Stimulated activated CD4-positive, alpha-beta T cell treated with anti-CD3 and anti-CD28 coated beads, Interleukin-4, amount 100 ng/mL, for 1 hour (primary cell): ENCODE results near the gene QRFP.
"Not testable (repeated sequence)": the region's sequence is repeated elsewhere in the genome, so short reads cannot be mapped to it uniquely, and the experiment has no call there.

Experiments
- DNase-seq: peaks from one replicate; pipeline ENCODE4 v3.0.0-alpha.2; 2020

Gene QRFP

DNA sequence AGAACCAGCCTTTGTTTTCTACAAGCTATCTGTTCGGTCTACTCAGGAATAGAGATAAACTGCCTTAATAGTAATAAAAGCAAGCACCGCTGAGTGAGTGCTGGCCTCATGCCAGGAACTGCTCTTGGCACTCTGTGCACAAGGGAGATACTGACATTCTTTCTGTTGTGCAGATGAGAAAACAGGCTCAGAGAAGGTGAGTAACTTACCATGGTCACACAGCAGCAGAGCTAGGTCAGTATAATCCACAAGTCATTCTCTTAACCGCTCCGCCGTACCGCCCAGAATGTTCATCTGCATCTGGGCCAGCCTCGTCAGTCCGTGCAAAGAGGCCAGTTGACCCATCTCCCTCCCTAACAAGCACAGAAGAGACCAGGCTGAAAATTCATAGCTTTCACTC is 27.4 kb downstream of the QRFP start:
- no peak for DNase-seq

DNA sequence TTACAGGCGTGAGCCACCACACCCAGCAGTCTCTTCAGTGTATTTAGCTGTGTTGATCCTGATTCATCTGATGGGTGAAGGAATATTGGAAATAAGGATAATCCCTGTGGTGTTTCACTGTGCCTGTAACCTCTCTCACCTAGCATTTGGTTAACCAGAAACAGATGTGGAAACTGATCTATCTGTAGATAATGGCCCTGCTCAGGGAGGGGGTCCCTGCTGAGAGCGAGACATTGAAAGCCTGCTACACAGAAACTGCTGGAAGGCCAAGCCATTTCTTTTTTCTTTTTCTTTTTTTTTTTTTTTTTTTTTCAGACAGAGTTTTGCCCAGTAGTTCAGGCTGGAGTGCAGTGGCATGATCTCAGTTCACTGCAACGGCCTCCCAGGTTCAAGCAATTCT is 28.4 kb downstream of the QRFP start:
- DNase-seq = no peak

DNA sequence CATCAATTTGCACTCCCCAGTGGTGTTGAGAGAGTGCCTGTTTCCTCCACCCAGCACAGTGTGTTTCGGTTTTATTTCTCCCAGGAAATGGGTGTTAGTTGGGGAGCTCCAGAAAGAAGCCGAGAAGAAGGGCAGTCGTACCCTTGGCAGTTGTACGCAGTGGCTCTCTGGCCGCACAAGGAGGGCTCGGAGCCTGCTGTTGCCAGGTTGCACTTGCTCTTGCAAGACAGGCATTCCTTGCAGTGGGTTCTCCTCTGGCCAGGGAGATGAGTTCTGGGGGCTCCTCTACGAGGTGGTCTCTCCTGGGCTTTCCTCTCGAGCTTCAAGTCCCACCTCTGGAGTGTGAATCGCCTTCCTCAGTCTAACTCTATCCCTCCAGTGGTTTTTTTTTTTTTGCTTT is 29.1 kb downstream of the QRFP start:
- DNase-seq = no peak

DNA sequence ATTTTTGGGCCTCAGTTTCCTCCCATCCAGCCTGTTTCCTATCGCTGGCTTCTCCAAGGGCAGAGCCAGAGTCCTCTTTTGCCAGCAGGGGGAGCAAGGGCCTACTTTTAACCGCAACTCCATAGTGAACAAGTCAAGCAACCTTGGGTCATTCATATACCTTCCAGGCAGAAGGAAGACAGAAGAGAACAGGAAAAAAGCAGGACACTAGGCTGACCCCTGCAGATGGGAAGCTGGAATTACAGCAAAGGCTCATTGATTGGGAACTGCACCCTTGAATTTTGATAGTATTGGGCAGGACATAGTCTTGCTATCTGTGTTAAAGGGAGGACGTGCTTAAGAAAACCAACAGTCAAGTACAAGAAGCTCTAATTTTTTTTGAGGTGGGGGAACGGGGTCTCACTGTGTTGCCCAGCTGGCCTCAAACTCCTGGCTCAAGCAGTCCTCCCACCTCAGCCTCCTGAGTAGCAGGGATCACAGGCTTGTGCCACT is 30.1 kb downstream of the QRFP start:
- DNase-seq = peak; percentile 51

DNA sequence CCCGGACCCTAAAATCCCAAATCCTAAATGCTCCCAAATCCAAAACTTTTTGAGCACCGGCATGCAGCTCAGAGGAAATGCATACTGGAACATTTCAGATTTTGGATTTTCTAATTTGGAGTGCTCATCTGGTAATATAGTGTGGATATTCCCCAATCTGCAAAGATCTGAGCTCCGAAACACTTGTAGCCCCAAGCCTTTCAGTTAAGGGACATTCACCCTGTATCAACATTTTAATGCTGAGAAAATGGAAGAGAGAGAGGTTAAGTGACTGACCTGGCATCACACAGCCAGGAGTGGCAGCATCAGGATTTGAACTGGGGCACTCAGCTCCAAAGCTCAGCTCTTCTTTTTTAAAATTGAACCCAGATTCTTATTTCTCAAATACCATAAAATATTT is 30.7 kb downstream of the QRFP start:
- no peak for DNase-seq

DNA sequence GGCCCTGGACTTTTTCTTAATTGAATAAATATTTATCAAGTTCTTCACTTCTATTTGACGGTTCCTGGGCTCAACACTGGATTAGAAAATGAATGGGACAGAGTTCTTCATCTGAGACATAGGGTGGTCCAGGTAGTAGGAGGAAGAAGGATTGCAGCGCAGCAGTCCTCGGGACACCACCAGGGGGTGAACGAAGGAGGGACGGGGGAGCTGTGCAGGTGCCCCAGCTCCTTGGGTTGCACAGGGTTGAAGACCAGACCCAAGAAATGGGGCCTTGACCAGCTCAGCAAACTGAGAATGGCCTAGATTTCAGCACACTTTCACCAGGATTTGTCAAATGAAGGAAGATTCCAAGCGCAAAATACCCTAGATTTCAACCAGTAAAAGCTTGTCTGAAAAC is 32.1 kb downstream of the QRFP start:
- no peak for DNase-seq

DNA sequence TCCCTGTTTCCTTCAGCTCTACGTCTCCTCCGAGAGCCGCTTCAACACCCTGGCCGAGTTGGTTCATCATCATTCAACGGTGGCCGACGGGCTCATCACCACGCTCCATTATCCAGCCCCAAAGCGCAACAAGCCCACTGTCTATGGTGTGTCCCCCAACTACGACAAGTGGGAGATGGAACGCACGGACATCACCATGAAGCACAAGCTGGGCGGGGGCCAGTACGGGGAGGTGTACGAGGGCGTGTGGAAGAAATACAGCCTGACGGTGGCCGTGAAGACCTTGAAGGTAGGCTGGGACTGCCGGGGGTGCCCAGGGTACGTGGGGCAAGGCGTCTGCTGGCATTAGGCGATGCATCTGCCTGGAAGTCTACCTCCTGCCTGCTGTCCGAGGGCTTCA is 33.9 kb downstream of the QRFP start:
- DNase-seq = no peak

DNA sequence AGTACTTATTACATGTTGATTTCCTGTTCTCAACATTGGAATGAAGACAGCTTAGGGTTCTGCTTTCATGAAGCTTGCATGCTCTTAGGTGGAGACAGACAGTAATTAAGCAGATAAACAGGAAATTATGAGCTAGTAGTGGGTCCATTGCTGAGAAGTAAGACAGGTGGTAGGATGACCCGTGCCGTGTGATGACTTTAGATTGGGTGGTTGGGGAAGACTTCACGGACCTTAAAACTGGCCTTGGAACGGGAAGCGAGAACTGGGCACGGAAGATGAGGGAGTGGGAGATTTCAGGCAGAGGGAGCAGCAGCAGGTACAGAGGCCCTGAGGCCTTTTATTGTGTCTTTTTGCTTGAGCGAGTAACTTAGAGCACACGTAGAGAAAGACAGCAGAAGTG is 34.4 kb downstream of the QRFP start:
- DNase-seq = no peak

DNA sequence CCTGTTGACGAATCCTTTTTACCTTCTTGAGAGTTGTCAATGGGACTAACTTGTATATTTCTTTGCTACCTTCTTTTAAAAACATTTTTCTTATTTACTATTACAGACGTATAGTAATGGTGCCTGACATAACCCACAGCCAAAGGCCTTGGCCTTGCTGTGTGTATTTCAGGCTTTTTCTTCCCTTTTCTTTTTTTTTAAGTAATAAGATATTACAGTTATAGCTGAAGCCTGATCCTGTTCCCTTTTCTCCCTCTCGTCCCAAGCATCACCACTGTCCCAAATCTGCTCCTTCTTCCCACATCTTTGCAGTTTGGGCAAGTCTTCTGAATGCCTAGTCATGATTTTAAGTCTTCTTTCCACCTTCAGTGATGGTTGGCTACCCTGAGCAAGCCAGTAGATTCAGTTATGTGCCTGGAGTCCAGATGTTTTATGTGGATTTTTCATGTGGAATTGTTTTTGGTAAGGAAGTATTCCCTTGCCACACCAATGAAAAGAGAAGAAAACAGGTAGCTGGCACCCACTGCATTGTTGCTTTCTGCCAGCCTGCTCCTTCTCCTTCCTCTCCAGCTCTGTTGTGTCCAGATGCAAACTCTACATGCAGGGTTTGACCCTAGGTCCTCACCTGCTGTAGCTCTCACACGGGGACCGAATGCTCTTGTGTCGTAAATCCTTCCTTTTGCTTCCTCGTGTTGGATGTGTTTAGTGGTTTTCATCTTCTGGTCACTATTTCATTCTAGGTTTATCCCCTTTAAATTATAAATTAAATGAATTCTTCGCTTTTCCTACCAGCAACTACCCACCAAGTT is 35.0 kb downstream of the QRFP start:
- DNase-seq = no peak

DNA sequence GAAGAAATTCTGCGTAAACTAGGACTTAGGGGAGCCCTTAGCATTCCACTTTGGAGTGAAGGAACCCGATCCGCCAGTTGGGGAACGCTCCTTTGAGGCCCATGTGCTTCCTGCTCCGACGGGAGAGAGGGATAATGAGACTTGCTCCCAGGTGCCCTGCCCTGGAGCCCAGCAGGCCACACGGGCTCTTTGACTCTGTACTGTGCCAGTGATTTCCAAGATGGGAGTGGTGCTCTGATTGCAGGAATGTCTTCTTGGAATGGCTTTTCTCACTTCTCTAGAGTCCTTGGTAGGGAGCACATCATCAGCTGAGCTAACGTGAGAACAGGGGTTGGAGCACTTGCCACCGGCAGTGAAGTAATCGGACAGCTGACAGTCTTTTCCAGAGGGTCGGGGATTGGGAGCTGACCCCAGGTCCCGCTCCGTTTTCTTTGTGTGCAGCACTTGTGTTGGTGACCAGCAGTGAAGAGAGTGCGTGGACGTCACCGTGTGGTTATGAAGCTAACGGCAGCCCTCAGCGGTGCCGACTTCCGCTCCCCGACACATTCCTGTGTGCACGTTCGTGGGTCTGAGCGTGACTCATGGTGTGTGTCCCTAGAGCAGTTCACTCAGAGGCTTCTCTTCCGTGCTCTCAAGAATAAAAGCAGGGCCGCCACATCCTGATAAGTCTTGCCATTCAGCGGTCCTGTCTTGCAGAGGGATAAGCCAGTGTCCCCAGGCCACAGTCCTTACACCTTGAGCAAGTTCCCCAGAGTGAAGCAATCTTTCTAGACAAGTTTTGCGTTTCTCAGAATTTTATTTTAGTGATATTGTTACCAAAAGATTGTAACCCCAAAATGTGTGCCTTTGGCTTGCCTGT is 35.9 kb downstream of the QRFP start:
- DNase-seq = no peak

DNA sequence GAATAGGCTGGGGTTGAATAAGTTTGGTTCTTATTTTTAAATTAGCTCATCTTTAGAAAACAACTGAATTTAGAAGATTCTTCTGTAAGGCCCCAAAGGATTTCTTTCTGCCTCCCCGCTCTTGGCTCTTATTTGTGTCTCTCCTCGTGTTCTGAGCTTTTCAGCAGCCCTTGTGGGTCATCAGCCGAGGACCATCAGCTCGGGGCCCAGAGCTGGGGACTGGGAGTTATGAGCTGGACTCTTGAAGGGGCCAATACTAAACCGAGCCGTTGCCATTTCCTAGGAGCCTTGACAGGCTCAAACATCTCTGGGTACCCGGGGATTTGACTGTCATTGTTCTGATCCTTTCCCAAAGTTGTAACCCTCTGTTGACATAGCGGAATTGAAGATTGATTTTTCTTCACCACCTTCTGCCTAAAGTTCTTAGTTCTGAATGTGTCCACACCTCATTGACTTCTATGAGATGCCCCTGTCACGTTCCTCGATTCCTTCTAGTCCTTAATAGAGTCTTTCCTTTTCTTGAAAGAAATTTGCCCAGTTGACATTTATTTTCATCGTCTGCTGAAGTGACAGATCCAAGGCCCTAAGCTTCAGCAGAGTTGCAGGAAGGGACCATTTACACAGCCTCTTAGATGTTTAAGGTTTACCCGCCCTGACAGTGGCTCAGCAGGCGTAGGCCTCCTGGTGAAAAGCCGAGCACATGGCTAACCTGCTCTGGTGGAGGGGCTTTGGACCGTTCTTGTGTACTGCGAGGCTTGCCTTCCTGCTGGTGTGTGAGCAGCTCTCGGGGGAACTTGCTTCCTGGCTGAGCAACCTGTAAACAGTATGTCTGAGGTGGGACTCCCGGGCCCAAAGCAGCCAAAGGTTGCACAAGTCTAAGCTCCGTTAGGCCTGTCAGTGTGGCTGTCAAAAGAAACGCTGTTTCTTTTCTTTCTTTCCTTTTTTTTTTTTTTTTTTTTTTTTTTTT is 37.6 kb downstream of the QRFP start:
- DNase-seq = no peak

DNA sequence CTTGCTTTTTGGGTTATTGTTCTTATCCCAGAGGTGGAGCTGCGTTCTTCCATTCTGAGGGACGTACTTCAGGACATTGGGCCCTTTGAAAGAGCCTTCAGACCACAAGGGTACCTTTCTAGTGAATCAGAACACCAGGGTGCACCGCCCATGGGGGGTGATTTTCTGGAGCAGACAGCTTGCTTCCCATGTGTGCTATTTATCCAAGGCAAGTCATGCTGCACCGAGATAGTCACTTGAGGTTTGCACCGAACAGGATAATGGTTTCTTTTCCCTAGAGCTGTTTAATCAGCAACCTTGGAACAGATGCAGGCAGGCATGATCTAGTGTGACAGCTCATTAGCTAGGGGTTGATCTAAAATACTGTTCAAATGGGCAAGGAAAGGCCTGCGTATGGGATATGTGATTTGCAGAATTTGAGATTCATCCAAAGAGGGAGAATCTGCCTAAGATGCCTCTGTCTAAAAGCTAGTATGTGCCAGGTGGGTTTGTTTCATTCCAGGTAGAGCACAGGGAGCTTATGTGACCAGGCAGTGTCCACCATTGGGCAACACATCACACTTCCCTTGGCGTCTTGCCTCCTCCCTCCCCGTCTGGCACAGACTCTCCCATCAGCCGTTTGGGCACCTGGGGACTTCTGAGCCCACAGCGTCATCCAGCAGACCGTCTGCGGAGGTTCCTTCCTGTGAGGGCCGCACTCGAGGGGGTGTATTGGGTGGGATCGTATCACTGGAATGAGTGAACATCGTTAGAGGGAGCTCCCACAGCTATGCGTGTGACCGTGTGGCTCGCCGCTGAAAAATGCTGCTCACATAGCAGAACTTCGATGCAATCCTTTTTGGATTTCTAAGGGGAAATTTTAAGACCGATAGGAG is 38.5 kb downstream of the QRFP start:
- DNase-seq = no peak

DNA sequence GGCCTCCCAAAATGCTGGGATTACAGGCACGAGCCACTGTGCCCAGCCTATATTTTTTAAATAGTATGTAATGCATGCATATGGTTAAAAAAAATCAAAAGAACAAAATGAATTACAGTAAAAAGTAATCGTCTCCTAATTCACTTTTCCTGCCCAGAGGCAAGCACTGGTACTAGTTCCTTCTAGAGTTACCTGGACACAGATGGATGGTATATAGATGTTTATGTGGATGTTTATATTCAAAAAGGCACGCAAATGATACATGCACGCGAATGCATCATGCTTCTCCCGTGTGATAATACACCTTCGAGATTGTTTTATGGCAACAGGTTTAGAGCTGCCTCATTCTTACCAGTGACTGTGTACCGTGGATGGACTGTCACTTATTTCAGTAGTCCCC is 40.1 kb downstream of the QRFP start:
- DNase-seq = no peak

DNA sequence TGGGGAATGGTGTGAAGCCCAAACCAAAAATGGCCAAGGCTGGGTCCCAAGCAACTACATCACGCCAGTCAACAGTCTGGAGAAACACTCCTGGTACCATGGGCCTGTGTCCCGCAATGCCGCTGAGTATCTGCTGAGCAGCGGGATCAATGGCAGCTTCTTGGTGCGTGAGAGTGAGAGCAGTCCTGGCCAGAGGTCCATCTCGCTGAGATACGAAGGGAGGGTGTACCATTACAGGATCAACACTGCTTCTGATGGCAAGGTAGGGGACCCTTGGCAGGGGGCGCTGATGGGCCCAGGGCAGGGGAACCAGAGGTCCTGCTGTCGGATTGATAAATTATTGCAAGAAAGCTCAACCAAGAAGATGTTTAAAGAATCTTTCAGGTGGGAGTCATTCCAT is 41.8 kb downstream of the QRFP start:
- no peak for DNase-seq

DNA sequence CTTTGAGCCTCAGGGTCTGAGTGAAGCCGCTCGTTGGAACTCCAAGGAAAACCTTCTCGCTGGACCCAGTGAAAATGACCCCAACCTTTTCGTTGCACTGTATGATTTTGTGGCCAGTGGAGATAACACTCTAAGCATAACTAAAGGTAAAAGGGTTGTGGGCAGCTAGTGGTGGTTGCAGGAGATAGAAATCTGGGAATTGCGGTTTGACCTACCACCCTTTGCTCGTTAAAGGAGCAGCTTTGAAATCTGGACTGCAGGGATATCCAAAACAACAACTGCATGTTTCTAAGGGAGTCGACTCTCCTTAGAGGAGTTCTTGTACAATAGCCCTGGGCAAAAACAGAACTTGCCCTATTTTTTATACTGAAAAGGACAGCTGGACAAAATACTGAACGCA is 42.5 kb downstream of the QRFP start:
- DNase-seq = no peak

DNA sequence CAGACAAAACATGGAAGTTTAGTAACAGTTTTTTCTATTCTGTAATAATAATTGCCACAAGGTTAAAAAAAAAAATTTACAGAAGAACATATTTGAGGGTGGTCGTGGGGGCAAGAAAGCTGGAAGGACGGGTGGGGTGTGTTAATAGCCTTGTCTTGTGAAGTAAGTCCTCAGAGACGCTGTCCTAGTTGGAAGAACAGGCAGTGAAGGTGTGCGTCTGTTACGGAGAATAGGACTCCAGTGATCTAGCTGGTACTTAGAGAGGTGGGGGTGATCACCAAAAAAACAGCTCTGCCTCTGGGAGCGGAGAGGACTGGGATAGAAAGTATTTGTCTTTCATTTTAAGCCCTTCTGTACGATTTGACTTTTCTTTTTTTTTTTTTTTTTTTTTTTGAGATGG is 43.8 kb downstream of the QRFP start:
- no peak for DNase-seq

DNA sequence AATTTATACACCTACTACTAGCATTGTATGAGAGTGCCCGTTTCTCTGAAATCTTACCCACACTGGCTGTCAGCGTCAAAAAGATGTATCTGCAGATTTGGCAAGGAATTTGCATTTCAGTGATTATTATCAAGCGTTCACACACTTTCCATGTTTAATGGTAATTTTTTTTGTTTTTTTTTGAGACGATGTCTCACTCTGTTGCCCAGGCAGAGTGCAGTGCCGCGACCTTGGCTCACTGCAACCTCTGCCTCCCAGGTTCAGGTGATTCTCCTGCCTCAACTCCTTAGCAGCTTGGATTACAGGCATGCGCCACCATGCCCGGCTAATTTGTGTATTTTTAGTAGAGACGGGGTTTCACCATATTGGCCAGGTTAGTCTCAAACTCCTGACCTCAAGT is 47.3 kb downstream of the QRFP start:
- no peak for DNase-seq

DNA sequence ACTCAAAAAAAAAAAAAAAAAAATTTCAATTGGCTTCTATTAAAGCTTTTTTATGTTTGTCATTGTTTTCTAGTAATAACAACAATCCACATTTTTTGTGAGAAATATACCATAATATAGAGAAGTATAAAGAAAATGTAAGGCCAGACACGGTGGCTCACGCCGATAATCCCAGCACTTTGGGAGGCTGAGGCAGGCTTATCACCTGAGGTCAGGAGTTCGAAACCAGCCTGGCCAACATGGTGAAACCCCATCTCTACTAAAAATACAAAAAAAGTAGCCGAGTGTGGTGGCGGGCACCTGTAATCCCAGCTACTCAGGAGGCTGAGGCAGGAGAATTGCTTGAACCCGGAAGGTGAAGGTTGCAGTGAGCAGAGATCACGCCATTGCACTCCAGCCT is 48.1 kb downstream of the QRFP start:
- DNase-seq = not testable (repeated sequence)

DNA sequence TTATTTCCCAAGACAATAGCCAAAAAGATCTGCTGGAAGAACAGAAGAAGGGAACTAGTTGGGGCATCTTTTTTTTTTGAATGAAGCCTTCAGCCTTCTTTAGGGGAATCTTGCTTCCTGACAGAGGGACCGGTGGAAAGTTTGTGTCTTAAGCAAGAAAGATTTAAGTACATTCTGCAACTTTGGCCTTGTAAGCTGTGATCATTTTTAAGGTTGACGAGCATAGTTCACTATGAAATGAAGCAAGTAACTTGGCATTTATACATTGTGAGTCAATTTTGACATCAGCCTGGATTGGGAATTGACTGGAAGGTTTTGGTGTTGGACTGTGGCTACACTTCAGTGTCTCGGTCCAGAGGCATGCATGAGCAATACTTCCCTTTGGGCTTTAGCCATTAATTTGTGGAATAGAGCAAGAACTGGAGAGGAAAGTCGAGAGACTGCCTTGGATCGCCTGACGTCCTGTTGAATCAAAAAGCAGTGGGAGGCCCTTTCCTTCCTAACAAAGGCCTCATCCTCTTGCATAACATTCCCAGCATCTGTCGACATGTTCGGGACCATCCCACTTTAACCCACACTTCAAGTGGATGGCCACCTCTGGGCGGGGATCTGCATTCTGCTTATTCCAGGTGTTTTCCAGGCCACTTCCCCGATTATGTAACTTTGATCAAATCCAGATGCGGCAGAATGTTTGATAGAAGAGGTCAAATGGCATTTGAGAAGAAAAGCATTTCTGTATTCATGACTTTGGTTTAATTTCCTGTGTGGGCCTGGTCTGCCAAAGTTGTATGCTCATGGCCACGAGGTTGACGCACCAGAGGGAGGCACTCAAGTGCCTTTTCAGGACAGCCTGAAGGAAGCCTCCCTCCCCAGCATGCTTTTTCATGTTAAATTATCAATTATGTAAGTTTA is 49.0 kb downstream of the QRFP start:
- no peak for DNase-seq

DNA sequence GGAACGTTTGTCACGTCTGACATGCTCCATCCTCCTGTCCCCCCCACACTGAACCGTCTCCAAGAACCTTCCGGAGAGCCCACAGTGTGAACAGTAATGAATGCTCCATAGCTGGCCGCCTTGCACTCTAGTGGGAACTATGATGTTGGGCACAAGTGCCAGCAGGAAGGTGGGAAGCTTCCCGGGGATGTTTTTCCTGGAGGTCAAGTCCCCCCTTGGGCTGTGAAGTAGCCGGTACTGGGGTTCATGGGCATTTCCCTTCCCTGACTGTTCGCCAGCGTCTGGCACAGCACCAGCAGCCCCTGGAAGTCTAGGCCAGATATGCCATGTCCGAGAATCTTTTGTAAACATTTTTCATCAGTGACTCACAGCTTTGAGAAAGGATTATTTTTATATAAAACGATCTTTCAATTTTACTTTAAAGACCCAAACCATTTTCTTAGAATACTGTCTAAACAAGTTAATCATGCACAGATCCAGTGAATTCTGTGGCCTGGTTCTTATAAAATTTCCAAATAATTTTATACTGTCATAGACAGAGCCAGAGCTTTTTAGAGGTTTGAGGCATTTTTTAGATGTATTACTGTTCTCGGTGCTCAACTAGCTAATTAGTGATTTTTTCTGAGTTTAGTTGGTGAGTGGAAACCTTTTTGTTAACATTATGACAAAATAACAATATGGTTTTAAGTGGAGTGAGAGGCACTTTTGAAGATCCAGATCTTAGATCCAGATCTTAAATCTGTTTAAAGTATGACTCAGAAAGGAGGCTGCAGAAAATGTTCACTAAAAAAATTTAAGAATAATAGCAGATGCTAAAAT is 49.9 kb downstream of the QRFP start:
- DNase-seq = no peak
